GM08714 (cell line): ENCODE results near the gene AQP2.
"Not testable (repeated sequence)": the region's sequence is repeated elsewhere in the genome, so short reads cannot be mapped to it uniquely, and the experiment has no call there.

Experiments used
- H3K4me3 ChIP-seq: fragments of 200-500 bp; sonication (Bioruptor generic); 2 replicates; pipeline ENCODE4 v1.5.1; 2014; ENCODE audit warnings: mild to moderate bottlenecking, low read length, inconsistent platforms
- ZNF274 ChIP-seq: IDR thresholded peaks from 2 replicates; pipeline ENCODE4 v1.6.1; 2012; ENCODE audit warnings: mild to moderate bottlenecking, low read depth, low read length

The AQP2 gene

DNA sequence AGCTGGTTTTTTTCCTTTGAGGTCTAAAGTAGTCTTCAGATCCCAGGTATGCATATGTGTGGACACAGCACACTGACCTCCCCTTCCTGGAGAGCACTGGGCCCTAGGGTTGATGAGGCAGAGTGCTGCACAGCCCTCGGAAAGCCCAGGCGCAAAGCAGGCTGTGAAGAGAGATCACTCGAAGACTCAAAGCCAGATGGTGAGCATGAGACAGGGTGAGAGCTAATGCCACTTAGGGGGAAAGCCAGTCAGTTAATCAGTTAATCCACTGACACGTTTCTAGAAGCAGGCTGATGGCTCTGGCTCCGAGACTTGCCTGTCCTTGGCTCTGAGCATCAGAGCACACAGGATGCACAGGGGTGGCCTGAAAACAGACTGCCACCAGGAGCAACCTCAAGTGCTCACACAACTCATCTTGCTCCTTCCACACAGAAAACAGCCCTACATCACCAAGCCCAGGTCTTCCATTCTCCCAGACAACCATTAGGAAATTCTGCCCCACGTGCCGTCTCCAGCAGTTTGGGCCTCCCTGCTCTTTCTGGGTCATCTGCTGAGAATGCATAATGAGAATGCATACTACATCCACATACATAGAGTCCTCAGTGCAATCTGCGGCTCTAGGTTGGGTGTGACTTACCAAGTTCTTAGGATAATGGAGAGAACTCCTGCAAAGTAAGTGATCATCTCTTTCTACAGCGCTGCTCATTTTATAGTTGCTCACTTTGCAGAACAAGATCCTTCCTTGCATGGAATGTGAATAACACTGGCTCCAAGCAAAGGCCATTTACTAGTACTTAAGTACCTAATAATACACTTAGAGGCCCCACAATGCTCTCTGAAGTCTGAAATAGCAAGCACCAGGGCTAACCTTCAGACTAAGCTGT, 34.2 kb downstream of the AQP2 start:
- TF ChIP-seq ZNF274: no peak
- H3K4me3 ChIP-seq: no peak overlapping the region

DNA sequence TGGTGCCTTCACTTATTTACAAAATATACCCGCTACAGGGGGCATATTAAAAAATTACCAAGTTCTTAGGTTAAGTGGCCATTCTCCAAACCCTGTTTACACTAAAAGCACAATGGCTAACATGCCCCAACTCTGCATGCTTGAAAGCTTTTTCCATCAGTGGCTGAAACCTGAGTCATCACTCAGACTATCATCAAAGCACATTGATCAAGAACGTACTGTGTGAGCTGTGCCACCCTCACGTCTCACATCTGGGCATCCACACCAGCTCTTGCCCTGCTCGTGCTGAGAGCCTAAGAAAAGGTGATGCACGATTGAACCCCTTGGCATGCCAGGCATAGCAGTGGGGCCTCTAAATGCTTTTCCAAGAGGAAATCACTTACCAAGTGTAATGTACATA, 35.4 kb downstream of the AQP2 start:
- no peak overlapping the region for H3K4me3 ChIP-seq
- no peak for TF ChIP-seq ZNF274

DNA sequence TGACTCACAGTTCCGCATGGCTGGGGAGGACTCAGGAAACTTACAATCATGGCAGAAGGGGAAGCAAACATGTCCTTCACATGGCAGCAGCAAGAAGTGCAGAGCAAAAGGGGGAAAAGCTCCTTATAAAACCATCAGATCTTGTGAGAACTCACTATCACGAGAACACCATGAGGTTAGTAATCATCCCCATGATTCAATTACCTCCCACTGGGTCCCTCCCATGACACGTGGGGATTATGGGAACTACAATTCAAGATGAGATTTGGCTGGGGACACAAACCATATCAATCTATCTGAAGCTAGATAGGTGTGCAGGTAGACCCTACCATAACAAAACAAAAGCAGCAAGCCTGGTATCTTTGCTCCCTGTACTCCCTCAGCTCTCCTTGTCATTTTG, 35.9 kb downstream of the AQP2 start:
- H3K4me3 ChIP-seq: not testable (repeated sequence)

DNA sequence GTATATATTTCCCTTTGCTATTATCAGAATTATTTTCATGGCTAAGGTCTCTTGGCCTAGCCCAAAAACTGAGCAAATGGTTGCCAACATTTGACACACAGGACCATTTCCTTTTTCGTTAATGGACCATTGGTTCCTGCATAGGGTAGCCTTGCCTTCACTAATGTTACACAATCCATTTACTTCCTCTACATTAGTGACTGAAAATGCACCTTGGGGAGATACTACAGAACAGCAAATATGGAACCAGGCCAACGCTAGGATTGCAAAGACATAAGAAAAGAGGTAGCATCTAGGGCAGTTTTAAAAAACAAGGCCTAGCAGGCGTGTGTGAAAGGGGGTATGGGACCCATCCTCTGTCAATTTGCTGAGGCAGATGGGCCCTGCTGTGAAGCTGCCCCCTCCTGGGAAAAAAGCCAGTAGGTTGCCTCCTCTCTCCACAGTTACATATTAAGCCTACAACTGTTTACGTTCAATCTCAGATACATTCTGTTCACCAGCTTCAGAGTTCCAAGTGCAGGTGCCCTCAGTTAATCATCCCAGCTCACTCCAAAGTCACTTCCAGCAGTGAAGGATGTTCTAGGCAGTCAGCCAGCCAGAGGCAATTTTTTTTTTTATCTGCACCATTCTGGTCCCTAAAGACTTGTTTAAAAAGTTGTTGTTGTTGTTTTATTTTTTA, 37.2 kb downstream of the AQP2 start:
- no peak for TF ChIP-seq ZNF274
- H3K4me3 ChIP-seq: no peak overlapping the region

DNA sequence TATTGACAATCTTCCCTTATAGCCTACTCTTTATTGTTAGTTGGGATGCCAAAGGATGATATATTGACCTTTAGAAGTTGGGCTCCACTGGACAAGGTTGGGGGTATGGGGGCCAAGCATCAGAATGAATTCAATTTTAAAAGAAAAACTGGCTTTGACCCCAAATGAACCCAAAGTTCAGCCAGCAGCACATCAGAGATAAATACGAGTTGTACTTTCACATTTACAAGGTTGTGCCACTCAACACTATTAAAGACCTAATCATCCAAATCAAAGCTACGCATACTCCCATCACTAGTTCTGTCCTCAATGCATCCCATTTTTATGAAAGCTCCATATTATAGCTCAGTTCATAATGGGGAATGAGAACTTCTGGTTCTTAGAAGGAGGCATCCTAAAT, 38.9 kb downstream of the AQP2 start:
- not testable (repeated sequence) for H3K4me3 ChIP-seq

DNA sequence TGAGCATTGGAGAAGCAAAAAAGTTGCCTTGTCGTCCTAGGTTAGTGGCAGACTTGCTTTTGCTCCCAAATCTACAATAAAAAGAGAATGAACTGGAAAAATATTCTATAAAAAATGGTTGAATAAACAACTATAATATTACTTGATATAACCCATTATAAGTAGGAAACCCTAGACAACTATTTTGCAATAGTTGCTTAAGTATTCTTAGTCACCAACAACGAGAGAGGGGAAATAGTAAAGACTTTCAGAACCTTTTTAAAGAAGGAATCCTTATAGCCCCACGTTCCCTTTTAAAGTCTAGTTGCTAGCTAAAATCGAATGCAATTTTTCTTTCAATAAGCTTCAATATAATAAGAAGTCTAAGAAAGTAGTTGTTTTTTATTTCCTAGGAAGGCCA, 39.7 kb downstream of the AQP2 start:
- no peak overlapping the region for H3K4me3 ChIP-seq
- TF ChIP-seq ZNF274: no peak

DNA sequence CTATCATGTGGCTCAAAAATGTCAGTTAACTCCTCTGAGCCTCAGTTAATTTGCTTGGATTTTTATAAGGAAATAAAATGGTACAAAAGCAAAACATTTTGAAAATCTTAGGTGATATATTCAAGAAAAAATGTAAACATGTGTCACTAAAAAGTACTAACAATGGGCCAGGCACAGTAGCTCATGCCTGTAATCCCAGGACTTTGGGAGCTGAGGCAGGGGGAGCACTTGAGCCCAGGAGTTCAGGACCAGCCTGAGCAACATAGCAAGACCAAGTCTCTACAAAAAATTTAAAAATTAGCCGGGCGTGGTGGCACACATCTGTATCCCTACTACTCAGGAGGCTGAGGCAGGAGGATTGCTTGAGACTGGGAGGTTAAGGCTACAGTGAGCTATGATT, 47.9 kb downstream of the AQP2 start:
- no peak overlapping the region for H3K4me3 ChIP-seq
- TF ChIP-seq ZNF274: no peak

DNA sequence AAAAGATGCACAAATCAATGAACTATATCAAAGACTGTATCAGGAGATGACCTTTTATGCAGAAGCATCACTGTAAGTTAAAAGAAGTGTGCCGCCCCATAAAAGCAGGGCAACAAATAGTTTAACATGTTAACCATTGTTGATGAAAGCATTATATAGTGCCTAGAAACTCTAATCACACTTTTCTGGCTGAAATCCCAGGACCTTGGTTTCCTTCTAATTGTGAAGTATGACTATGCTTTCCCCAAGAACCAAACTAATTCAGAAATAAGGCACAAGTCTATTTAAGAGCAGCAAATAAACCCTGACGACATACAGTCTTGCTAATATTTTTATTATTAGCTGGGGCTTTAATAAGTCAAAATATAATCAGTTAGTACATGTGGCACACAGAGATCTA, 53.1 kb downstream of the AQP2 start:
- H3K4me3 ChIP-seq: no peak overlapping the region
- TF ChIP-seq ZNF274: no peak

DNA sequence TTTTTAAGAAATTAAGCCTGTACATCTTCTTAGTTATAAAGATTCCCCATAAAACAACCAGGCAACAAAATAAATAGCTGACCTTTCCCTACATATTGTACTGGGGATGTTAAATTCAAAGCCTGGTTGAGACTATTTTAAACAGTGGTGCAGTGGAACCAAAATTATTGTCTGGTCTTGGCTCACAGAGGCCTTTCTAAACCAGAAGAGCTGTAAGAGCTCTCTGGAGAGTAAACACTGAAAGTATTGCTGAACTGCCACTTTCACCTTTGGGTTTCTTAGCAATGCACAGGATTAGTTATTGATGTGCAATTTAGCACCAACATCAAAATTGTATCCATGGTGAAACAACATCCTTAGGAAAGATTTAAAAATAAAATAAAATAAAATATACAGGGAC, 54.2 kb downstream of the AQP2 start:
- H3K4me3 ChIP-seq: no peak overlapping the region
- no peak for TF ChIP-seq ZNF274

DNA sequence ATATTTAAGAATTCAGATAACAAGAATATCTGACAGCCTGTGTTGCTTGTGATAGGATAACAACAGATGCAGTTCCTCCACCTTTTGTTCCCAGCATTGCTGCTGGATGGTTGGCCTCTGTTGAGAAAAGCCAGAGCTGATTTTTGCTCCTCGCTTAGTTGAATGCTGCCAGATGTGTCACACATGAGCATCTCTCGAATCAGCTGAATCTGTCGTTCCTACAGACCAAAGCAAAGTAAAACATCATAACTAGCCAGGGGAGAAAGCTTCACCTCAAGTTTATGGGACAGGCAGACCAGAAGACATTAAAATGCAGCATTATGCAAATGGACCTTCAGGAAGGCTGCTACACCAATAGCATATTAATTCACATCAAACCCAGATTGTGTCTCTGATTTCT, 54.6 kb downstream of the AQP2 start:
- no peak overlapping the region for H3K4me3 ChIP-seq
- no peak for TF ChIP-seq ZNF274

DNA sequence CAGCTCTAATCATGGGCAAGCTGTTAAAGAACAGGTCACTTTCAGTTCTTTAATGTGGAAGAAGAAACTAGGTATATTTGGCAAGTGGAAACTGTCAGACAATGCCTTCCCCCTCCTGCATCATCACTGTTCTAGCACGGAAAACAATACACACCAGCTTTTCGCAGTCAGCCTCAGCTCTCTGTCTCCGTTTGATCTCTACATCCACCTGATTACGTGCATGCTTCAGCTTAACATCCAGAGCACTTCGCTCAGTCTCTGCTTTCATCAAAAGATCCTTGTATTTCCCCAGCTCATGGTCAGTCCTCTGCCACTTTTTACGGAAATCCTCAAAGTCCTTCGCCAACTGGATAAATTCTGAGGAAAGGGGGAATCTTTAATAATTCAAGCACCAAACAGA, 55.7 kb downstream of the AQP2 start:
- H3K4me3 ChIP-seq: peak overlapping the region; percentile 32; the same call in 1 of the 2 replicates
- TF ChIP-seq ZNF274: no peak

DNA sequence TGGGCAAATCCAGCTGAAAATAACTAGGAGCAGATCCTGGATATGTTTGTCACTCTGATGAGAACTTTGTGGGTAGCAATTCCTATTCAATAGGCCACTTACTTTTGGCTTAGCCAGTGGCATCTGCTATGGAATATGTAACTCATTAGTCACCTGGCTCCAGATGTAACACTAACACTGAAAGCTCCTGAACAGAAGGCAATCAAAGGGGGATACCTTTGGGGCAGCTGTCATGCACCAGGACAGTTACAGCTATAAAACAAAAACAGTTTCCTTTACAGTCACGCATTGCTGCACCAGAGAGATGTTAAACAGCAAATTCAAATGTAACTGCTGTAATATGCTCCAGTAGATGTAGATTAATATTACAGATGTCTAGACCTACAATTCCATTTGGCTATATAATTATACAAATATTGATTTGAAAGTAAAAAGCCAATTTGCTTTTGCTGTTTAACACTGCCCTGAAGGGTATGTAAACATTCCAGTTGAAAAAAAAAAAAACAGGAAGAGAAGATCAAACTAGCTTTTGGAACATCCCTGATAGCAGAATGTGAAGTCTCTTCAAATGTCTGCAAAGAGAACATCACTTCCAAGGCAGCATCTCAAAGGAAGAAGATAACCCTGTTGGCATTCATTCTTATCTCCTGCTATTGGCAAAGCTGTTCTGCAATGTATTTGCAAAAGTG, 56.4 kb downstream of the AQP2 start:
- no peak overlapping the region; the same call in 1 of the 2 replicates for H3K4me3 ChIP-seq
- TF ChIP-seq ZNF274: no peak
